Retinal pigment epithelial cell (primary cell): ENCODE data around the gene PELI1.

Source experiments
- DNase-seq: peaks from one replicate; pipeline ENCODE4 v3.0.0-alpha.2; 2010; ENCODE audit warnings: low read depth
- H3K4me3 ChIP-seq: 2 replicates; pipeline ENCODE4 v1.5.1; 2011; ENCODE audit warnings: mild to moderate bottlenecking, low read length, control low read depth, moderate library complexity
- TF ChIP-seq, protein P1 (sequence below): conservative IDR thresholded peaks from 2 replicates; pipeline ENCODE4 v1.5.1; 2011; ENCODE audit warnings: low read depth, low read length, control low read depth, inconsistent platforms

The PELI1 gene

DNA sequence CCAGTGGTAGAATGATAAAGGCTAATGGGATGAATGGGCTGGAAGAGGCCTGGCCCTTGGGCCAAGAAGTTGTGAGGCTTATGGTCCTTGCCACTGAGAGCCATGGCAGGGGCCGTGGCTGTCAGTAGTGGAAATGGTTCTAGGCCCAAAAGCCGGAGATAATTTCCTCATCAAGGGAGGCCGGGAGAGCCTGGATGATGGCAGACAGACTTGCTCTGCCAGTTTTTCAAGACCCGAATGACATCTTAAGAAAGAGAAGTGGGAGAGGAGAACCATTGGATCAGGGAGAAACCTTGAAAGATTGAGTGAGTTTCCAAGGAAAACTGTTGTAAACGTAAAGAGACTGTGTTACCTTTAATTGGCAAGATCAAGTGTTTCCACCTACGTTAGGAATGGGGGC lies 78.7 kb downstream of the PELI1 start:
- TF ChIP-seq, protein P1, sequence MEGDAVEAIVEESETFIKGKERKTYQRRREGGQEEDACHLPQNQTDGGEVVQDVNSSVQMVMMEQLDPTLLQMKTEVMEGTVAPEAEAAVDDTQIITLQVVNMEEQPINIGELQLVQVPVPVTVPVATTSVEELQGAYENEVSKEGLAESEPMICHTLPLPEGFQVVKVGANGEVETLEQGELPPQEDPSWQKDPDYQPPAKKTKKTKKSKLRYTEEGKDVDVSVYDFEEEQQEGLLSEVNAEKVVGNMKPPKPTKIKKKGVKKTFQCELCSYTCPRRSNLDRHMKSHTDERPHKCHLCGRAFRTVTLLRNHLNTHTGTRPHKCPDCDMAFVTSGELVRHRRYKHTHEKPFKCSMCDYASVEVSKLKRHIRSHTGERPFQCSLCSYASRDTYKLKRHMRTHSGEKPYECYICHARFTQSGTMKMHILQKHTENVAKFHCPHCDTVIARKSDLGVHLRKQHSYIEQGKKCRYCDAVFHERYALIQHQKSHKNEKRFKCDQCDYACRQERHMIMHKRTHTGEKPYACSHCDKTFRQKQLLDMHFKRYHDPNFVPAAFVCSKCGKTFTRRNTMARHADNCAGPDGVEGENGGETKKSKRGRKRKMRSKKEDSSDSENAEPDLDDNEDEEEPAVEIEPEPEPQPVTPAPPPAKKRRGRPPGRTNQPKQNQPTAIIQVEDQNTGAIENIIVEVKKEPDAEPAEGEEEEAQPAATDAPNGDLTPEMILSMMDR, result no peak
- no peak for DNase-seq
- no peak overlapping the region for H3K4me3 ChIP-seq

DNA sequence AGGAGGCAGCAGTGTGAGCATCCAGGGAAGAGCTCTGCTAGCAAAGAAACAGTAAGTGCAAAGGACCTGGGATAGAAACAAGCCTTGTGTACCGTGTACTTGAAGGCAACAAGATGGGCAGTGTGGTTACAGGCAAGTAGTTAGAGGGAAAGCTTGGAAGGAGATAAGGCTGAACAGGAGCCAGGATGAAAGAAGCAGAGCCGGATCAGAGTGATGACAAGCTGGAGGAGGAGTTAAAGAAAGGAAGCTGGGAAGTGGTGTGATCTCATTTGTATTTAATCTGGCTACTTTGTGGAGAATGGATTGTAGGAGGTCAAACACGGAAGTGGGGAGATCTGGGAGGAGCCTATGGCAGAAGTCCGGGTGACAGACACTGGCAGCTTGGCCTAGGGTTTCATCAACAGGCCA lies 80.3 kb downstream of the PELI1 start:
- H3K4me3 ChIP-seq, result no peak overlapping the region
- peak; percentile 72 for DNase-seq
- TF ChIP-seq, protein P1, result no peak

DNA sequence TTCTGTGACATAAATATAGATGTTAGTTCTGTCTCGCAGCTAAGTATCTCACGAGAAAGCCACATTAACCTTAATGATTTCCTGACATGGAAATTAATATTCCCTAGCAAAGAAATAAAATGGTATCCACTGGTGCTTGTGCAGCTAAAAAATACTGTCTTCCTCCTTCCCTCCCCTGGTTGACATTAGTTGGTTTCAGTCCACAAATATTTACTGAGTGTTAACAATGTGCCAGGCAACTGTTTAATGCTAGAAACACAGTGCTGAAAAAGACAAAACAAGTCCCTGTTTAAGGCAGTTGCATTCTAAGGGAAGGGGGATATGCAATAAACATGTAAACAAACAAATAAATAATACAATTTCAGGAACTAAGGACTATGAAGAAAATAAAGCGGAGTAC lies 80.8 kb downstream of the PELI1 start:
- TF ChIP-seq, protein P1, result no peak
- H3K4me3 ChIP-seq, result no peak overlapping the region
- DNase-seq, result no peak

DNA sequence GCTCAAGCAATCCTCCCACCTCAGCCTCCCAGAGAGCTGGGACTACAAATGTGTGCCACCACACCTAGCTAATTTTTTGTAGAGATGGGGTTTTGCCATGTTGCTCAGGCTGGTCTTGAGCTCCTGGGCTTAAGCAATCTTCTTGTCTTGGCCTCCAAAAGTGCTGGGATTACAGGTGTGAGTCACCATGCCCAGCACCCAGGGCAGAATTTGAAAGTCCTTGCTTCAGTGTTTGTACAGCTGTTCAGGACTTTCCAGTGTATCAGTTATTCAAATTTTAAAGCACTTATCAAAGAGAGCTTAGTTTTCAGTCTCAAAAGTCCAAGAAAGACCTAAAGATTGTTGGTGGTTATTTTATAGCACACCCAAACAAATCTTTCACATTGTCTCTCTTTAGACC lies 81.4 kb downstream of the PELI1 start:
- peak; percentile 36 for DNase-seq
- H3K4me3 ChIP-seq, result no peak overlapping the region
- TF ChIP-seq, protein P1, result no peak

DNA sequence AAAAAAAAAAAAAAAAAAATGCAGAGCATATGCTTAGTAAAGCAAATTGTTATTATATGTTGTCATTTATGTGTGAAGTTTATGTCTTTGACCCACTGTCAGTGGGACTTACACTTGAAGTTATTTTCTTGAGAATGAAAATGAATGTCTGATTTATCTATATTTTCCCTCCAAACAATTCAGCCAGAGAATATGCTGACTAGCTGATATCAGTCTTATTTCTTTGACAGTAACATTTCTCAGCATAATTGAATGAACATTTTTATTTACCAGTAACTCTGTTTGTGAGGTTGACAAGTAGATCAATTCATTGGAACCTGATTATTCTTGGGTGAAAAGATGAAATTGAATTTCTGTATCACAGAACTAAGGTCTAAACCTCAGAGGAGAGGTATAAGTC lies 85.0 kb downstream of the PELI1 start:
- H3K4me3 ChIP-seq, result no peak overlapping the region
- no peak for DNase-seq
- TF ChIP-seq, protein P1, result no peak

DNA sequence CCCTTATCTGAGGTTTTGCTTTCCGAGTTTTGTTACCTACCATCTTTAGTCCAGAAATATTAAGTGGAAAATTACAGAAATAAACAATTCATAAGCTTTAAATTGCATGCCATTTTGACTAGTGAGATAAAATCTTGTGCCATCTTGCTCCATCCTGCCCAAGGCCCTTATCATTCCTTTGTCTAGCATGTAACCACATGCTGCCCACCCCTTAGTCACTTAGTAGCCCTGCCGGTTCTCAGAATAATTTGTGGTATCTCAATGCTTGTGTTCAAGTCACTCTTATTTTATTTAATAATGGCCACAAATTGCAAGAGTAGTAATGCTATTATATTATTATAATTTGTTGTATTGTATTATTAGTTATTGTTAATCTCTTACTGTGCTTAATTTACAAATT lies 88.2 kb downstream of the PELI1 start:
- TF ChIP-seq, protein P1, result no peak
- H3K4me3 ChIP-seq, result no peak overlapping the region
- DNase-seq, result no peak

DNA sequence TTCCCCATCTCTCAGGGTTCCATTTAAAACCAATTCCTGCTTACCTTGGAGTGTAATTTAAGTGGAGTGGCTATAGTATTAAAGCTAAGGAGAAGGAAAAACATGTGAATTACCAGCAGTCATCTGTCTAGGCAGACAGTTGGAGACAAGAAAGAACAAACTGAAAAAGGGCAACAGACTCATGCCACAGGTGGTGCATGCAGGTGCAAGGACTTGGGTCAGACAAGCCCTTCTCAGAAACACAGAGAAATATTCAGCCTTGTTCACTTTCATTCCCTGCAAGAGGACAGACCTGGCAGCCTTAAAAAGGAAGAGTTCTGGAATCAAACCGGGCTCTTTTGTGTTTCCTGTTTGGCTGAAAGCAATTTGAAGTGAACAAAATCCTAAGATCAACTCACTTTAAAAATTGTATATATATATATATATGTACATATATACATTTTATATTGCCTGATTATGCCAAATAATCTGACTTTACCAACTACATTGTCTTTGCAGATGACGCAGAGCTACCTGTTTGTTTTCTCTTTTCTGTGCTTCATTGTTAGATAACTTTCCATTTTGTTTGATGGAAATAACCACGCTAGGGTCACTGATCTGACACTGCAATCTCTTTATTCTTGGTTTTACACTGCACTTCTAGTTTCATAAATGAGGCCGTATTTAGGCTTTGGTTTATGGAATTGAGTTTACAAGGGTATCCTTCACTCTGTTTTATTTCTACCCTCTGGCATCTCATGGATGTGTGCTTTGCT lies 89.9 kb downstream of the PELI1 start:
- TF ChIP-seq, protein P1, result no peak
- H3K4me3 ChIP-seq, result no peak overlapping the region
- no peak for DNase-seq
